GM12878 (cell line): ENCODE data around the gene ACTMAP.

Experiments used
- BHLHE40 ChIP-seq, 2 experiments: fragments of 450-650 bp in 1 of 2; IDR thresholded peaks; 2 replicates each; pipeline ENCODE4 v1.6.1; 2011 to 2017; ENCODE audit warnings: low read depth in 2 of 2, borderline replicate concordance in 1 of 2, improper control_type of control experiment in 1 of 2, low read length in 1 of 2, mild to moderate bottlenecking in 1 of 2
- POLR2A ChIP-seq: IDR thresholded peaks from 2 replicates; pipeline ENCODE4 v1.6.1; 2011; ENCODE audit warnings: low read depth, mild to moderate bottlenecking, low read length
- SMC3 ChIP-seq: IDR thresholded peaks from 2 replicates; pipeline ENCODE4 v1.6.1; 2011; ENCODE audit warnings: low read length, improper control_type of control experiment, borderline replicate concordance
- SUPT20H ChIP-seq: IDR thresholded peaks from 2 replicates; pipeline ENCODE4 v1.6.1; 2011; ENCODE audit warnings: low read depth, mild to moderate bottlenecking, low read length, moderate library complexity, borderline replicate concordance; ENCODE audit not compliant: control insufficient read depth
- TF ChIP-seq, protein P1 (sequence below): IDR thresholded peaks from 2 replicates; pipeline ENCODE4 v1.6.1; 2011; ENCODE audit warnings: low read depth, mild to moderate bottlenecking, low read length, moderate library complexity, borderline replicate concordance; ENCODE audit errors: extremely low read depth
- TF ChIP-seq, protein P2 (sequence below): fragments of 450-650 bp; formaldehyde crosslinking; IDR thresholded peaks from 2 replicates; pipeline ENCODE4 v1.4.0; 2022; ENCODE audit warnings: mild to moderate bottlenecking, moderate library complexity

DNA sequence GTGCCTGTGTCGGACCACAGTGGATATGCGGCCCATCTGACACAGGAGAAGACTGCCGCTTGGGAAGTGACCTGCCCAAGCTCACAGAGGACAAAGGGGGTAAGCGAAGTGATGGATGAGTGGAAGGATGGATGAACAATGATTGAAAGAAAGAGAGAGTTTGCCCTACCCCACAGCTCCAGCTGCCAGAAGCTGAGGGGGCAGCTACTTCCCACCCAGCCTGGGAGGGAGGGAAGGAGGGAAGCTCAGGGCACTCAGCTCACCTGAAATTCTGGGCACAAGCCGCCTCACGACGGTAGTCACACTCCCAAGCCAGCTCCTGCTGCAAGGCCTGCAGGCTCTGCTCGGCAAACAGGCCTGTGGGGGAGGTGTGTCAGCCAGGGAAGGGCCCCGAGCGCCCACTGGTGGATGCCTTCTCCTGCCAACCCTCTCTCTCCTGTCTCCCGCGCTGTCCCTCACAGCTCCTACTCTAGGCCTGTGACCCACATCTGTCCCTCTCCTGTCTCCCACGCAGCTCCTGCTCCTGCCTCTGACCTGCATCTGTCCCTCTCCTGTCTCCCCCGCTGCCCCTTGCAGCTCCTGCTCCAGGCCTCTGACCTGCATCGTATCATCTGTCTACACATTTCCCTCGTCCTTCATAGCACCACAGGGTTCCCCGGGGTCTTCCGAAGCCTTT lies 47.8 kb downstream of the ACTMAP start:
- TF ChIP-seq SMC3, result no peak
- no peak for TF ChIP-seq SUPT20H
- TF ChIP-seq POLR2A, result no peak
- TF ChIP-seq BHLHE40 (IDR thresholded peaks at IDR 0.05; ENCODE audit: borderline replicate concordance in 1 of 2, low read depth in 2 of 2, low read length in 1 of 2), result no peak
- TF ChIP-seq, protein P1, sequence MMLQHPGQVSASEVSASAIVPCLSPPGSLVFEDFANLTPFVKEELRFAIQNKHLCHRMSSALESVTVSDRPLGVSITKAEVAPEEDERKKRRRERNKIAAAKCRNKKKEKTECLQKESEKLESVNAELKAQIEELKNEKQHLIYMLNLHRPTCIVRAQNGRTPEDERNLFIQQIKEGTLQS, result no peak
- TF ChIP-seq, protein P2, sequence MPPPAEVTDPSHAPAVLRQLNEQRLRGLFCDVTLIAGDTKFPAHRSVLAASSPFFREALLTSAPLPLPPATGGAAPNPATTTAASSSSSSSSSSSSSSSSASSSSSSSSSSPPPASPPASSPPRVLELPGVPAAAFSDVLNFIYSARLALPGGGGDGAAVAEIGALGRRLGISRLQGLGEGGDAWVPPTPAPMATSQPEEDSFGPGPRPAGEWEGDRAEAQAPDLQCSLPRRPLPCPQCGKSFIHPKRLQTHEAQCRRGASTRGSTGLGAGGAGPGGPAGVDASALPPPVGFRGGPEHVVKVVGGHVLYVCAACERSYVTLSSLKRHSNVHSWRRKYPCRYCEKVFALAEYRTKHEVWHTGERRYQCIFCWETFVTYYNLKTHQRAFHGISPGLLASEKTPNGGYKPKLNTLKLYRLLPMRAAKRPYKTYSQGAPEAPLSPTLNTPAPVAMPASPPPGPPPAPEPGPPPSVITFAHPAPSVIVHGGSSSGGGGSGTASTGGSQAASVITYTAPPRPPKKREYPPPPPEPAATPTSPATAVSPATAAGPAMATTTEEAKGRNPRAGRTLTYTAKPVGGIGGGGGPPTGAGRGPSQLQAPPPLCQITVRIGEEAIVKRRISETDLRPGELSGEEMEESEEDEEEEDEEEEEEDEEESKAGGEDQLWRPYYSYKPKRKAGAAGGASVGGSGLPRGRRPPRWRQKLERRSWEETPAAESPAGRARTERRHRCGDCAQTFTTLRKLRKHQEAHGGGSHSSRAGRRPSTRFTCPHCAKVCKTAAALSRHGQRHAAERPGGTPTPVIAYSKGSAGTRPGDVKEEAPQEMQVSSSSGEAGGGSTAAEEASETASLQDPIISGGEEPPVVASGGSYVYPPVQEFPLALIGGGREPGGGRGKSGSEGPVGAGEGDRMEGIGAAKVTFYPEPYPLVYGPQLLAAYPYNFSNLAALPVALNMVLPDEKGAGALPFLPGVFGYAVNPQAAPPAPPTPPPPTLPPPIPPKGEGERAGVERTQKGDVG (CRISPR knock-in tag), result no peak
